Stimulated activated CD8-positive, alpha-beta memory T cell treated with anti-CD3 and anti-CD28 coated beads, Interleukin-12 subunit alpha, Interleukin-12 subunit beta, amount 100 ng/mL, for 1 hour (primary cell): ENCODE results near the gene CD300LB.
"Not testable (repeated sequence)": the region's sequence is repeated elsewhere in the genome, so short reads cannot be mapped to it uniquely, and the experiment has no call there.

ENCODE experiments used
- DNase-seq: peaks from one replicate; pipeline ENCODE4 v3.0.0-alpha.2; 2020; ENCODE audit warnings: low read depth

Gene CD300LB

DNA sequence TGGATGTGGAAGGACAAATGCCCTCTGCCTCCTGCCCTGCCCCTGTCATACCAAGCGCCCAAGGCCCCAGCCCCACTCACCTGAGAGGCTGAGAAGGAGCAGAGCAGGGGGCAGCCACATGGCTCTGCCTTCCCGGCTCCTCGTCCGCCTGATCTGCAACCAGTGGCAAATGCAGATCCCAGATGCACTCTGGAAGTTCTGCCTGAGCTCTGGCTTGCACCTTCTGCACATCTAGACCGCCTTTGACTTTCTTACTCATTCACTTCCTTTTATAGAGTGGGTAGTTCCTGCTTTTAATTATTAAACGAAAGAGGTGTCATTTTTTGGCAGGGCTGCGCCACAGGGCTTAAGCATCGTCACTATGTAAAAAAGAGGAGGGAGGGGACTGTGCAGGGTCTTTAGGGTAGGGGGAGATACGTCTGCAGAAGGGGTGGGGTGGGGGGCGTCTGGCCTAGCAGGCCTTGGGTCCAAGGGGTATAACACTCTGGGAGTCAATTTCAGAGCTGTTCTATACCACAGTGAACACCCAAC lies at the start of gene CD300LB:
CD300LB (minus strand) TSS at position 245 of the 531 bp plus-strand sequence; CDS start at position 120, 125 bp downstream.
- DNase-seq, result no peak

DNA sequence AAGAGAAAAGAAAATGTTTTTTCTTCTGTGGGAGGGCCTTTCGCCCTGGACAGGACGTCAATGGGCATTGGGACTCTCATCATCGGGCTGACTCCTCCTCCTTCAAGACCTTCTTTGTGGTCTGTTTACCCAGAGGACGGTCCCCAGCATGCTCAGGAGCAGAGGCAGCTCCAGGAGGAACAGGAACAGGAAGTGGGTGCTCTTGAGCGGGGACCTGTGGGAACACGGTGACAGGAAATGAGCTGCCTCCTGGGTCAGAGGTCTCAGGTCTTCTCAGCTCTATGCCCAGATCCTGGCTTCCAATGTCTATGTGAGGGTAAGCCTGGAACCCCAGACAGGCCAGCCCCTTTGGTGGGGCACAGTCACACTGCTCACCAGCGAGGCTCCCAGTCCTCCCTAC lies 48.6 kb upstream of the CD300LB start:
- no peak for DNase-seq

DNA sequence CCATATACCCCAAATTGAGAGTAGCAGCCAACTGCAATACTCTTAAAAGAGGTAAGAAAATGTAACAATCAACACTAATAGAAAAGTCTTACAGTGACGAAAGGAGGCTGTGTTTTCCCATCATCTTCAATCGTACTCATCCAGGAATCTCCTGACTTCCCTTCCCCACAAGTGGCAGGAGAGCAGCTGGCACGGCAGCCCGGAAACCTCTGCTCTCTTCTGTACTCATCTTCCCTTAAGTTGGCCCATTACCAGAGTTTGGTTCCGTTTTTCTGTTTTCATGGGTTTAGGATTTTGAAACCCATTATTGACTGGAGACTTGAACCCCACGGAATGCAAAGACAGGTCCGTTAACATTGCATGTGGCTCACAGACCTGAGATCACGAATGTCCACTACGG lies 47.7 kb upstream of the CD300LB start:
- no peak for DNase-seq

DNA sequence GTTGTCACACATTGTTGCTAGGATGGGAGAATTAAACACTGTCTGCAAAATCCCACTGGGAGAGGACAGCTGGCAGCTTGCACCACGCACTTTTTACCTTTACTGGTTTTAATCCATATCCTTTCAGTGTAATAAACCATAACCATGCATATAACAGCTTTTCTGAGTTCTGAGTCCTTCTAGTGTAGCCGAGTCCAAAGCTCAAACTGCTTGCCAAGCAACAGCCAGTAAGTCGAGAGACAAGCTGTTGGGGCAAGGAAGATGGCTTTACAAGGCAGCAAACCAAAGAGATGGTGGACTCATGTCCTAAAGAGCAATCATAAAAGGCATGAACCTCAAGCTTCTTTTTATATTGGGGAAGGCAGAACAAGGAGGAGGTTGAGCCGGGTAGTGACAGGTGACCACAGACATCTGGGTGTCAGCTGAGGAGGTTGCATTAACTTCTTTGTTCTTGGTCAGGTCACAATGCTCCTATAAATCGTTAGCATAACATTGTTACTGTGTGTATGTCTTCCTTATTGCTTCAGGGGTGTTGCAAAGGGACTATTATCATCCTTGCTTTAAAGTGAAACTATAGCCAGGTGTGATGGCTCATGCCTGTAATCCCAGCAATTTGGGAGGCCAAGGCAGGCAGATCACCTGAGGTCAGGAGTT lies 43.3 kb upstream of the CD300LB start:
- no peak for DNase-seq

DNA sequence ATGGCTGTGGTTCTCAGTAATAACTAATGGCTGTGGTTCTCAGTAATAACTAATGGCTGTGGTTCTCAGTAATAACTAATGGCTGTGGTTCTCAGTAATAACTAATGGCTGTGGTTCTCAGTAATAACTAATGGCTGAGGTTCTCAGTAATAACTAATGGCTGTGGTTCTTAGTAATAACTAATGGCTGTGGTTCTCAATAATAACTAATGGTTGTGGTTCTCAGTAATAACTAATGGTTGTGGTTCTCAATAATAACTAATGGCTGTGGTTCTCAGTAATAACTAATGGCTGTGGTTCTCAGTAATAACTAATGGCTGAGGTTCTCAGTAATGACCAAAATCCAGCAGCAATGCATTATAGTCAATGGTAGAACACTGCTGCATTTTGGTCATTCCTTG lies 42.4 kb upstream of the CD300LB start:
- DNase-seq, result not testable (repeated sequence)

DNA sequence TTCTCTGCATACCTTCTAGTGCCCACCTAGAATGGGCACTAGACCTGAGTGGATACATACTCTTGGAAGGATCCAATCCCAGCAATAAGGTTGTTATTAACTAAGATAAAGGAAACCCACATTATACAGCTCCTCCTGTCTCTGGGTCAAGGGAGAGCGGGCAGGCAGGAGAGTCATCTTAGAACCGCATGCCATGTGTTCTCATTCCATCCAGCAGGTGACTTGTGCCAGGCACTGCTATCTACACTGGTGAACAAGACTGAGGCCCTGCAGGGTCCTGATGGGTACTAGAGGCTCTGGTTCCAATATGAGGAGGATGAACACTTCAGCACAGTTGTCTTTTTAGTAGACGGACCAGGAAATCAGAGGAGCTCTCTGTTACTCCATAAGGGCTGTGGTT lies 41.9 kb upstream of the CD300LB start:
- no peak for DNase-seq

DNA sequence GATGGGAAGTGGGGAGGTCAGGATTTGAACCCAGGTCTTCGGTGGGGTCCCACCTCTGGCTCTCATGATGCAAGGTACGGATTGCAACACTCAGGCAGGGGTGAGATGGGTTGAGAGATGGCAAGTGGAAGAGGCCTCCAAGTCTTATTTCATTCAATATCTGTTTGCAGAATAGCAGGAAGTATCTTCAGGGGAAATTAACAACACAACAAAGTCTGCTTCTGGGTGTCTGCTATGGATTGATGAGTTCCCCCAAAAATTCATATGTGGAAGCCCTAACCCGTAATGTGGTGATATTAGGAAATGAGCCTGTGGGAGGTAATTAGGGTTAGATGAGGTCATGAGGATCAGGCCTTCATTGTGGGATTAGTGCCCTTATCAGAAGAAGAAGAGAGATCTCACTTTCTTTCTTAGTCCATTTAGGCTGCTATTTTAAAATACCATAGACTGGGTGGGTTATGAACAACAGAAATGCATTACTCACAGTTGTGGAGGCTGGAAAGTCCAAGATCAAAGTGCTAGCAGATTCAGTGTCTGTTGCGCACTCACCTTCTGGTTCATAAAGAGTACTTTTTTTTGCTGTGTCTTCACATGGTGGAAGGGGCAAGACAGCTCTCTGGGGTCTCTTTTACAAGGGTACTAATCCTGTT lies 40.5 kb upstream of the CD300LB start:
- no peak for DNase-seq

DNA sequence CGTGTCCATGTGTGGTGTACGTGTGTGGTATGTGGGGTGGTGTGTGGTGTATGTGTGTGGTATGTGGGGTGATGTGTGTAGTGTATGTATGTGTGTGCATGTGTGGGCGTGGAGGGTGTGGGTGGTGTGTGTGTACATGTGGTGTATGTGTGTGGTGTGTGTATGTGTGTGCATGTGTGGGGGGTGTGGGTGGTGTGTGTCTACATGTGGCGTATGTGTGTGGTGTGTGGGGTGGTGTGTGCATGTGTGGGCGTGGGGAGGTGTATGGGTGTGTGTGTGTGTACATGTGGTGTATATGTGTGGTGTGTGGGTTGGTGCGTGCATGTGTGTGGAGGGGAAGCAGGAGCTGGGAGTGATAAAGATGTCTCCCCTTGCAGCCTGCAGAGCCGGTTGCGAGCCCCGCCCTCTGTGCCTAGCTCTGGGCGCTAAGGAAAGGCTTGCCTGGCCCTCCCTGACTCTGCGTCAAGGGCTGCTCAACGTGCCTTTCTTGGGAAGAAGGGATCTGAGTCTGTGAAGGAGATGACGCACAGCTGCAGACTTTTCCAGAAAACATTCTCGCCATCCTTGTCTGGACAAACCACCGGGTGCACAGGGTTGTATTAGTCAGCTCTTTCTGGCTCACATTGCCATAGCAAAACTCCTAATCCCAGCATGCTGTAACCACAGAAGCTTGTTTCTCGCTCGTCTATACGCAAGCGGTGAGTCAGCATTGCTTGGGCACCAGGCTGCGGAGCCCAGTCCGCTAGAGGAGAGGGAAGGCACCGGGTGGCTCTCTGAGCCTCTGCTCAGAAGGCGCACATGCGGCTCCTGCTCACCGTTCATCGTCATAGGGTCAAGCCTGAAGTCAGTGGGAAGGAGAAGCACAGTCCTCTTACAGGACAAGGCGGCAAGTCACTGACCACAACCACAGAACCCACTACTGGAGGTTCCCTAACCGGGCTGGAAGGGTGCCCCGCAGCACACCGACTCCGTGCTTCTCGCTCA lies 38.0 kb upstream of the CD300LB start:
- no peak for DNase-seq

DNA sequence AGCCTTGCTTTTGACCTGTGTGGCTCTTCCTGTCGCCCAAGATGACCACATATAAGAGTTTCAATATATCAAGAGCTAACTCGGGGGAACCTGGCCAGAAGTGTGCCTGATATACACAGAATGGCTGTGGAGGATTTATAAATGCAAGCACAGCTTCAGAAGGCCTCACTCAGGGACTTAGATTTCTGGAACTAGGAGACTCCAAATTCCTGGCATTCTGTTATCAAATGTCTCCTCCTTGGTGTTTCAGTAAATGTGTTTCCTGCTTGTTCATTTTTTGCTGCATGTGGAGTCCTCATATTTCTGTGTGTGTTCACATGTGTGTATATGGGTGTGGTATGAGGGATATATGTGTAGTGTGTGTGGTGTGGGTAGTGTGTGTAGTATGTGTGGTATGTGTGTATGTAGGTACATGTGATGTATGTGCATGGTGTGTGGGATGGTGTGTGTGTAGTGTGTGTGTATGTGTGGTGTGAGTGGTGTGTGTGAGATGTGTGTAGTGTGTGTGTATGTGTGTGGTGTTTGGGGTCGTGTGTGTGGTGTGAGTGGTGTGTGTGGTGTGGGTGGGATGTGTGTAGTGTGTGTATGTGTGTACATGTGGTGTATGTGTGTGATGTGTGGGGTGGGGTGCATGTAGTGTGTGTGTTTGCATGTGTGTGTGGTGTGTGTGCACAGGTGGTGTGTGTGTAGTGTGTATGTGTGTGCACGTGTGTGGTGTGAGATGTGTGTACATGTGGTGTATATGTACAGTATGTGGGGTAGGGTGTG lies 37.0 kb upstream of the CD300LB start:
- DNase-seq, result no peak

DNA sequence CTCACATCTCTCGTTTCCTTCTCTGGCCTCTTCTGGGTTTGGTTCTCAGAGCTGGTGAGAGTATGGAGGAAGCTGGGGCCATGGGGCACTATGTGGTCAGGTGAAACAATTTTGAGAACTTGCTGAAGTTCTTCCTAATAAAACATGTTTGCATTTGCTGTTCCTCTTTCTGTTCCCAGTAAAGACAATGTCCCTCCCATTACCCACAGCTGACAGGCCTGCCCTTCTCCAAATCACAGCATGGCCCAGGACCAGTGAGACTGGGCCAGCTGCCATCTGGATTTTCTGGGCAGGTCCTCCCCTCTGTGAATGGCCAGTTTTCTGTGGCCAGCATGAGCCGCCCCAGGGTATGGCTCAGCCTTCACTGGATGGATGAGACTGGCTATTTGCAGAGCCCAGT lies 36.1 kb upstream of the CD300LB start, which contains the start of gene CD300H:
CD300H (minus strand) TSS at position 113 of the 400 bp plus-strand sequence.
- no peak for DNase-seq

DNA sequence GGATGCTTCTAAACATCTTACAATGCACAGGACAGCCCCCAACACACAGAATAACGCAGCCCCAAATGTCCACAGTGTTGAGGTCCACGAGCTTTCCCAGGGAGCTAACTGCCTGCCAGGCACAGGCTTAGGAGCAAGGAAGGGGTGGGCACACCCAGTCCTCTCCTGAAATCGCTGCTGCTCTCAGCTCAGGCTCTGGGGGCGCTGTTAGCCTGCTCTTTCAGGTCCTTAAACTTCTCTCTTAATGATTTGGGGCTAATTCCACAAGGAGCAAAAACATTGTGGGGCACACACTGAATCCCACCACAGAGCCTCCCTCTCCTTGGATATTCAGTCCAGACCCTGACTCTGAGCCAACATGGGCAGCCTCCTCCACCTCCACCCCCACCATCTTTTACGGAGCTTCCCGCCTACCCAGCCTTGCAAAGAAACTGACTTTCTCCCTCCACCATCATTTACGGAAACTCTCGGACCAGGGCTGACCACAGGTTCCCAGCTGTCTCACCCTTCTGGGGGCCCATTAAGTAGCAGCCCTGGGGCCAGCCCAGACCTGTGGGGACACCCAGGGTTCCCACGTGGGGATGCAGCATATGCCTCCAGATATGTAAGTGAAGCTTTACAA lies 35.0 kb upstream of the CD300LB start:
- DNase-seq, result peak; percentile 2

DNA sequence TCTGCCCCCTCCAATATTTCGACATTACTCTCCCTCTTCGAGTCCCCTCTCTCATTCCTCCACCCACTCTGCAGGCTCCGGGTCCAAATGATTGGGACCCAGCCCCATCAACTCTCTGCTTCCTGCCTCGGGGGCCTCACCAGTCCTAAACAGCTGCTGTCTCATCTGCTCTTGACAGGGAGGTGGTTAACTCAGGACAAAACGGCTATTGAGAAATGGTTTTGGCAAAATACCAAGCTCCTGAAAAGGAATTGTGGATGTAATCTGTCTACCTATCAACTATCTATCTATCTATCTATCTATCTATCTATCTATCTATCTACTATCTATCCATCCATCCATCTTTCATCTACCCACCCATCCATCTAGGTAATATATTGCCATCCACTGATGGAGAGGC lies 33.9 kb upstream of the CD300LB start:
- no peak for DNase-seq

DNA sequence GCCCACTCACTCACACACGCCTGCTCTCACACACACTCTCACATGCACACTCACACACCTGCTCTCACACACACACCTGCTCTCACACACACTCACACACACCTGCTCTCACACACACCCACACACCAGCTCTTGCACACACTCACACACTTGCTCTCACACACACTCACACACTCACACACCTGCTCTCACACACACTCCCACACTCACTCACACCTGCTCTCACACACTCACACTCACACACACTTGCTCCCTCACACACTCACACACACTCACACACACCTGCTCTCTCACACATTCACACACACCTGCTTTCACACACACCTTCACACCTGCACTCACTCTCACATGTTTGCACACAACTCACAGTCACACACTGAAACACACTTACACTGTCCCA lies 32.1 kb upstream of the CD300LB start:
- no peak for DNase-seq

DNA sequence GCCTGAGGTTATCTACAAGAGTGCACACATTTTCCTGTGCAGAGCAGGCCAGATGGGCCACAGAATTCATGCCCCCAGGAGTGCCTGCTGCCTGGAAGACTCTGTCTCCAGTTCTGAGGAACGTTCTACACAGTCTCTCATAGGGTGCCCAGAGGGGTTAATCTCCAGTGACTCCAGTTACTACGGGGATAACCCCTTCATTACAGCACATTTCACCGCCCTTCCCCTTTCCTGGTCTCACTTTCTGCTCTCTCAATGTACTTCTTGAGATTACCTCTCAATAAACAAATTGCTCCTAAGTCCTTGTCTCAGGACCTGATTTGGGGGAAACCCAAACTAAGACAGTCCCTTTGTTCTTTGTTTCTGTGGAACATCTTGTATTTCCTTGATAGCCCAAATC lies 30.3 kb upstream of the CD300LB start:
- DNase-seq, result no peak

DNA sequence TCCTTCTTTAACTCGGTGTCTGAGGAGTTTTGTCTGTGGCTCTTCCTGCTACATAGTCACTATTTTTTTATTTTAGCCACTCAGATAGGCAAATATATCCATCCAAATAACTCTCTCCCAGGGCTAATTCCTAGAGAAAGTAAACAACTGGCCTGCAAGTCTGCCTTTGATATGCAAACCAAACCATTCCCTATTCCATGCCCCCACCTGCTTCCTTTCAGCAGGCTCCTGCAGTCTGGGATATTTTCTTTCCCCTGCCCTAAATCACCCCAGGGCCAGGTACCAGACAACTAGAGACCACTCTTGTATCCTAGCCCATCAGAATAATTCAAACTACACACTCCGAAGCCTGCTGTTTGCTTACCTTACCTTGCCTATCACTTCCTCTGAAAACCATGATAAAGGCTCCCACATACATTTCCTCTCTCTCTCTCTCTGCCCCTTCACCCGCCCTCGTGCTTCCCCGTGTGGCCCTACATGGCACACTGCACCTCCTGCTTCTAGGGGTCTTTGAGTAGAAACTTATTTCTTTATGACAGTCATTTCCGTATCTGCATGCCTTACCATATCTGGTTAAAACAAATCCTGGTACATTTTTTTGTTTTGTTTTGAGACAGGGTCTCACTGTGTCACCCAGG lies 27.7 kb upstream of the CD300LB start:
- DNase-seq, result no peak

DNA sequence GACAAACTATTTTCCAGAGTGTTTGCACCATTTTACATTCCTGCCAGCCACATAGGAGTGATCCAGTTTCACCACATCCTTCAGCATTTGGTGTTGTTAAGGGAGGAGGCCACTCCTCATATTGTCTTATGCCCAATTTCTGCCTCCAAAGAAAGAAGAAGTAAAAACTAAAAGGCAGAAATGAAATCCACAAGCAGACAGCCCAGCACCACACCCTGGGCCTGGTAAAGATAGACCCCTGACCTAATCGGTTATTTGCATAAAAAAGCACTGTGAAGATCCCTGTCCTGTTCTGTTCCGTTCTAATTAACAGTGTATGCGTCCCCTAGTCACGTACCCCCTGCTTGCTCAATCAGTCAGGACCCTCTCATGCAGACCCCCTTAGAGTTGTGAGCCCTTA lies 27.1 kb upstream of the CD300LB start:
- DNase-seq, result not testable (repeated sequence)

DNA sequence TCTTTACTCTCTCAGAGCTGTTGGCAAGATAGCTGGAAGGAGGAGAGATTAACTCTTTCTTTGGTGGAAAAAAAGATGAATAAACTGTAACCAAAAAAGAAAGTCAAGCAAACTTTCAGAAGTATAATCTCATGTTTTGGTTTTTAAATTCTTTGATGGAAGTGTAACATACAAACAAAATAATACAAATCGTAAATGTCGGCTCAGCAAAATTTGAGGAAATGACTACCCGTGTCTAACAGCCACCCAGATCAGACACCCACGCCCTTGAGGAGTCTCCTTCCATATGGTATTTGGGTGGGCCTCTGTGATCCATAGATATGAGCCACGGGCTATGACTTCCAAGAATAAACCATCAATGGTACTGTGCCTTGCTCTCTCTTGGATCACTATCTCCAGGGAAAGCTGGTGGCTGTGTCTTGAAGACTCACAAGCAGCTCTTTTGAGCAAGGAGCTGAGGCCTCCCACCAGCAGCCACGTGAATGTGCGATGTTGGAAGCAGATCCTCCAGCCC lies 24.2 kb upstream of the CD300LB start:
- DNase-seq, result no peak

DNA sequence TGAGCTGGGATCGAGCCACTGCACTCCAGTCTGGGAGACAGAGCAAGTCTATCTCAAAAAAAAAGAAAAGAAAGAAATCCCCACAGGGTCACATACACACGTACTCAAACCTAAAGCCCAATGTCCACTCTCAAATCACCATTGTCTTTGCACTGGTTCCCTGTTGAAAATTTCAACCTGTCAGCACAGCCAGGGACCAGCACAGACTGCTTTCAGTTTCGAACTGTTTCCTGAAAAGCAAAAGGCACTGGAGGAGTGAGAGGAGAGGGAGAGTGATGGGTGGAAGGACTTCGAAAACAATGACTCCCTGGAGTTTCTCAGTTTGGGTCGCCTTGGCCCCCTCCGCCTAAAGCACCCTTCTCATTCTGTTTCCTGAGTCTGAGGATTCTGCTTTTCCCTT lies 23.6 kb upstream of the CD300LB start:
- DNase-seq, result no peak

DNA sequence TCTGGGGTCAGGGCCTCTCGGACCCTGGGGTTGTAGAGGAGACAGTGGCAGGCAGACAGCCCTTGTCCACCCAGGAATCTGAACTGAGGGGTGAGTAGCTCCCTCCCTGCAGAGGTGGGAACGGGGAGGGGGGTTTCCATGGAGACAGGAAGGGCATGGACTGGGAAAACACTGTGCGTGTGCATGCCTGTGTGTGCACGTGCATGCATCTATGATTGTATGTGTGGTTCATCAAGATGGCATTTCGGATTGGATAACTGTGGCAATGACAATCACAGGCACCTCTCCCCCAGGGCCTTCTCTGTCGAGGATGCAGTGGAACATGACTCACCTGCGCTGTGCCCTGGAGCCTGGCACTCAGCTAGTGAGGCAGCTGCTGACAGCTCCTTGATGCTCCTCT lies 20.8 kb upstream of the CD300LB start:
- no peak for DNase-seq

DNA sequence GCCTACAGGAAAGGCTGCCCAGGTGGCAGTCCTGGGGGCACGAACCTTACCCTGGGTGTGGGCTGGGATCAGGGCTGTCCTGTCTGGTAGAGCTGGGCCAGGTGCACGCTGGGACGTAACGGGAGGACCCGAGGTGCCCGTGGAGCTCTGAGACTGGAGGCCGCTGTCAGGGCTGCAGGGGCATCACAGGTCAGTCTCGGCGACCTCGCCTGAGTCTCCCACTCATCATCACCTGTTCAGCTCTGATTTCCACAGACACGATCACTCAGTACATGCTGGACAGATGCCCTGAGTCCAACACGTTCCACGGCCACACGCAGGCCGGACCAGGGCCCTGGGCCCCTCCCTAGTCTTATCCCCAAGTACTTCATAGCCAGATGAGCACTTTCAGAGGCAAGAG lies 19.3 kb upstream of the CD300LB start:
- DNase-seq, result no peak

DNA sequence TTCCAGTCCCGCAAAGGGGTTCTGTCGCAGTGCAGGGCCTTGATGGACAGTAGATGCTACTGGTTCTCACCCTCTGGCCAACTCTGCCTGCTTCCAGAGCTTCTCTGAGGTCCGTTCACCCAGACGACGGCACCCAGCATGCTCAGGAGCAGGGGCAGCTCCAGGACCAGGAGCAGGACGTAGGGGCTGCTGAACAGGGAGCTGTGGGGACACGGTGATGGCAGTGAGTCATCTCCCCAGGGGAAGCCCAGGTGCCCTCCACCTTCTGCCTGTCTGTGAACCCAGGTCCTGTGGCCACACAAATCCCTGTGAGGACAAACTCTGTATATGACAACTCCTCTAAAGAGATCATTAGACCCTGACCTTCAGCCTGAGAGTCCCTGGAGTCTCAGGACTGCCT lies 18.1 kb upstream of the CD300LB start:
- no peak for DNase-seq
